ENCODE results near the gene UMAD1. TPM values are rescaled to one million over a fixed set of nuclear protein-coding genes. Genes with fewer than 3 reads are reported as not detected.

UMAD1 gene
- total and polyA plus RNA-seq, 12 donors: 7.4 to 77.4 (median 24.4) TPM

GRCh38 chr7:7810826-7811225 lies 170.3 kb downstream of the UMAD1 start:
- H3K27ac ChIP-seq: no peak overlapping the region
- H3K4me1 ChIP-seq (replicated peaks in 1 of 2): peaks cover 0 to 1% of the 10 kb centered on the region in 2 donors
- no peaks in the 10 kb centered on the region for H3K36me3 ChIP-seq (replicated peaks in 1 of 2)
- no peak overlapping the region for H3K4me3 ChIP-seq
- no peaks in the 10 kb centered on the region for H3K27me3 ChIP-seq
- H3K9me3 ChIP-seq (replicated peaks in 1 of 3): no peaks in the 10 kb centered on the region
- TF ChIP-seq POLR2A (IDR thresholded peaks at IDR 0.05): no peak
- TF ChIP-seq, protein P1, sequence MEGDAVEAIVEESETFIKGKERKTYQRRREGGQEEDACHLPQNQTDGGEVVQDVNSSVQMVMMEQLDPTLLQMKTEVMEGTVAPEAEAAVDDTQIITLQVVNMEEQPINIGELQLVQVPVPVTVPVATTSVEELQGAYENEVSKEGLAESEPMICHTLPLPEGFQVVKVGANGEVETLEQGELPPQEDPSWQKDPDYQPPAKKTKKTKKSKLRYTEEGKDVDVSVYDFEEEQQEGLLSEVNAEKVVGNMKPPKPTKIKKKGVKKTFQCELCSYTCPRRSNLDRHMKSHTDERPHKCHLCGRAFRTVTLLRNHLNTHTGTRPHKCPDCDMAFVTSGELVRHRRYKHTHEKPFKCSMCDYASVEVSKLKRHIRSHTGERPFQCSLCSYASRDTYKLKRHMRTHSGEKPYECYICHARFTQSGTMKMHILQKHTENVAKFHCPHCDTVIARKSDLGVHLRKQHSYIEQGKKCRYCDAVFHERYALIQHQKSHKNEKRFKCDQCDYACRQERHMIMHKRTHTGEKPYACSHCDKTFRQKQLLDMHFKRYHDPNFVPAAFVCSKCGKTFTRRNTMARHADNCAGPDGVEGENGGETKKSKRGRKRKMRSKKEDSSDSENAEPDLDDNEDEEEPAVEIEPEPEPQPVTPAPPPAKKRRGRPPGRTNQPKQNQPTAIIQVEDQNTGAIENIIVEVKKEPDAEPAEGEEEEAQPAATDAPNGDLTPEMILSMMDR (IDR thresholded peaks at IDR 0.05): no peak
- 93 to 98% (median 95%) methylated on average over 2 of the region's 2 CpGs for WGBS, 4 donors
- intact Hi-C loops (cut with DNase I): no loop called here
- no peak for DNase-seq

DNA sequence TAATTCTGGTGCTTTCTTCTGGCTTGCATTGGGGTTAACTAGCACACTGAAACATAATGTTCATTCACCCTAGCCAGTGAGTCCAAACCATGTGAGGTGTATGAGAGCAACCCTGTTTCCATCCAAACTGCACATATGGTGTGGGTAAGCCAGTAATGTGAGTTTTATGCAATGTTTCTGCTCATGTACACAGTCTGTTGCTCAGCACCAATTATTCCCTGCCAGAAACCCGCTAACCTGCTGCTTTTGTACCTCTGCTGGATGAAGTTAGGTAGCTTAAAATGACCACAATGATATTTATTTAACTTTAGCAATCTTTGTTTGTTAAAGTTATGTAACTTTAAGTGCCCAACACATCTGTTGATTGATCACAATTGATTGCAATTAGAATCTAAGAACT lies 171.6 kb downstream of the UMAD1 start:
- H3K4me3 ChIP-seq: no peak overlapping the region
- H3K36me3 ChIP-seq (replicated peaks in 1 of 2): no peaks in the 10 kb centered on the region
- no peaks in the 10 kb centered on the region for H3K4me1 ChIP-seq (replicated peaks in 1 of 2)
- H3K27ac ChIP-seq: no peak overlapping the region
- DNase-seq: no peak
- 89 to 100% (median 100%) methylated on average over 1 of the region's 1 CpG for WGBS, 4 donors
- no peaks in the 10 kb centered on the region for H3K27me3 ChIP-seq
- intact Hi-C loops (cut with DNase I): no loop called here
- no peaks in the 10 kb centered on the region for H3K9me3 ChIP-seq (replicated peaks in 1 of 3)
- TF ChIP-seq POLR2A (IDR thresholded peaks at IDR 0.05): no peak
- TF ChIP-seq, protein P1 (IDR thresholded peaks at IDR 0.05): no peak

DNA sequence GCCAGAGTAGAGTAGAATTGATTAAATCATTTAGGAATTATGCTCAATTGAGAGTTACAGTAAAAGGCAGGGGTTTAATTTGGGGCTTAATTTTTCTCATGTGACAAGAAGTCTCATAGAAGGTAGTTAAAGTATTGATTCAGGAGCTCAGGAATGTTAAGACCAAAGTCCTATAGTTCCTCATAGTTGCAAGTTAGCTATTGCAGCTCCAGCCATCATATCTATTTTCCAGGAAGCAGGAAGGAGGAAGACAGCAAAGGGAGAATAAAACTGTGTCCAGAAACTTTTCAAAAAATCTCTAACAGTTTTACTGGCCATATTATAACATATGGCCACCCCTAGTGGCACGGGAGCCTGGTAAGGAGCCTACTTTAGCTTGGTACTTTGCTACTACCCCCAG lies 174.8 kb downstream of the UMAD1 start:
- no peak for DNase-seq
- Histone ChIP-seq H3K4me3 (no peak overlapping the region), H3K9me3 (replicated peaks in 1 of 3) (no peaks in the 10 kb centered on the region), H3K27ac (no peak overlapping the region), H3K4me1 (replicated peaks in 1 of 2) (no peaks in the 10 kb centered on the region), H3K36me3 (replicated peaks in 1 of 2) (no peaks in the 10 kb centered on the region), H3K27me3 (no peaks in the 10 kb centered on the region)
- TF ChIP-seq, protein P1 (IDR thresholded peaks at IDR 0.05): no peak
- TF ChIP-seq POLR2A (IDR thresholded peaks at IDR 0.05): no peak
- intact Hi-C loops (cut with DNase I): no loop called here
- 97 to 100% (median 100%) methylated on average over 1 of the region's 1 CpG for WGBS, 4 donors

- Histone ChIP-seq H3K36me3 (replicated peaks in 1 of 2) (no peaks in the 10 kb centered on the region), H3K27me3 (no peaks in the 10 kb centered on the region), H3K4me3 (no peak overlapping the region), H3K4me1 (replicated peaks in 1 of 2) (no peaks in the 10 kb centered on the region), H3K9me3 (replicated peaks in 1 of 3) (no peaks in the 10 kb centered on the region), H3K27ac (no peak overlapping the region)
- TF ChIP-seq, protein P1 (IDR thresholded peaks at IDR 0.05): no peak
- TF ChIP-seq POLR2A (IDR thresholded peaks at IDR 0.05): no peak
- 70 to 76% (median 70%) methylated on average over 7 of the region's 7 CpGs for WGBS, 4 donors
- DNase-seq: no peak
- intact Hi-C loops (cut with DNase I): no loop called here
Measured at GRCh38 chr7:7816084-7816483, 175.5 kb downstream of the UMAD1 start.
